ENCODE results near the gene DCTN4. TPM values are rescaled to one million over a fixed set of nuclear protein-coding genes. Genes with fewer than 3 reads are reported as not detected.
"Not testable (repeated sequence)": the region's sequence is repeated elsewhere in the genome, so short reads cannot be mapped to it uniquely, and the experiment has no call there.

DCTN4 gene
- total RNA-seq, 1 donor from 2014 or later: 87.4 TPM

GRCh38 chr5:150778517-150779396, 19.9 kb upstream of the DCTN4 start, which contains the start of gene SMIM3:
SMIM3 (plus strand) TSS chr5:150778757; CDS start chr5:150795441, 16,684 bp downstream.
- peak; percentile 92 for DNase-seq (ENCODE audit: low spot score)

GRCh38 chr5:150778088-150778516, 19.3 kb upstream of the DCTN4 start:
- no peak for DNase-seq (ENCODE audit: low spot score)

GRCh38 chr5:150777685-150778084, 18.9 kb upstream of the DCTN4 start:
- DNase-seq (ENCODE audit: low spot score): no peak

- no peak for DNase-seq (ENCODE audit: low spot score)
Measured at GRCh38 chr5:150774145-150774544, 15.3 kb upstream of the DCTN4 start.

GRCh38 chr5:150771034-150771795, 12.4 kb upstream of the DCTN4 start:
- DNase-seq (ENCODE audit: low spot score): no peak

- no peak for DNase-seq (ENCODE audit: low spot score)
Measured at GRCh38 chr5:150766251-150766650, 7.4 kb upstream of the DCTN4 start.

- no peak for DNase-seq (ENCODE audit: low spot score)
Measured at GRCh38 chr5:150765799-150766169, 7.0 kb upstream of the DCTN4 start.

GRCh38 chr5:150765011-150765798, 6.4 kb upstream of the DCTN4 start:
- DNase-seq (ENCODE audit: low spot score): no peak

- DNase-seq (ENCODE audit: low spot score): no peak
Measured at GRCh38 chr5:150764530-150764929, 5.7 kb upstream of the DCTN4 start.

- peak; percentile 78 for DNase-seq (ENCODE audit: low spot score)
Measured at GRCh38 chr5:150763023-150763769, 4.4 kb upstream of the DCTN4 start.

GRCh38 chr5:150762211-150762610, 3.4 kb upstream of the DCTN4 start:
- no peak for DNase-seq (ENCODE audit: low spot score)

- DNase-seq (ENCODE audit: low spot score): no peak
Measured at GRCh38 chr5:150759334-150759583, 442 bp upstream of the DCTN4 start.

GRCh38 chr5:150758203-150758530, 650 bp downstream of the DCTN4 start:
- DNase-seq (ENCODE audit: low spot score): no peak

- no peak for DNase-seq (ENCODE audit: low spot score)
Measured at GRCh38 chr5:150757087-150757649, 1.6 kb downstream of the DCTN4 start.

GRCh38 chr5:150753863-150754262, 5.0 kb downstream of the DCTN4 start:
- no peak for DNase-seq (ENCODE audit: low spot score)

- no peak for DNase-seq (ENCODE audit: low spot score)
Measured at GRCh38 chr5:150753463-150753862, 5.4 kb downstream of the DCTN4 start.

- DNase-seq (ENCODE audit: low spot score): no peak
Measured at GRCh38 chr5:150751096-150751891, 7.5 kb downstream of the DCTN4 start.

- no peak for DNase-seq (ENCODE audit: low spot score)
Measured at GRCh38 chr5:150750469-150750868, 8.3 kb downstream of the DCTN4 start.

GRCh38 chr5:150743142-150743488, 15.7 kb downstream of the DCTN4 start:
- DNase-seq (ENCODE audit: low spot score): not testable (repeated sequence)

GRCh38 chr5:150742455-150743141, 16.2 kb downstream of the DCTN4 start:
- DNase-seq (ENCODE audit: low spot score): peak; percentile 67
